Osteoblast (primary cell): Measurements from ENCODE around the gene TST. TPM values are rescaled to one million over a fixed set of nuclear protein-coding genes. Genes with fewer than 3 reads are reported as not detected.
A peak's percentile ranks its signal among the peaks of the same experiment; 100 is the strongest.

ENCODE experiments used
- DNase-seq: peaks from one replicate; pipeline ENCODE4 v3.0.0; 2011; ENCODE audit warnings: low spot score, mixed read lengths; ENCODE audit not compliant: insufficient read length; ENCODE audit errors: missing footprints
- H2AFZ ChIP-seq: 2 replicates; pipeline ENCODE4 v1.6.0; 2011; ENCODE audit warnings: mild to moderate bottlenecking, low read length
- H3K27ac ChIP-seq: 2 replicates; pipeline ENCODE4 v1.5.1; 2011; ENCODE audit warnings: mild to moderate bottlenecking, low read depth, low read length, moderate library complexity
- H3K27me3 ChIP-seq: 2 replicates; pipeline ENCODE4 v1.6.0; 2012; ENCODE audit warnings: mild to moderate bottlenecking, control low read depth, inconsistent platforms, low read length, moderate library complexity; ENCODE audit not compliant: insufficient read depth
- H3K36me3 ChIP-seq: 2 replicates; pipeline ENCODE4 v1.5.1; 2011; ENCODE audit warnings: mild to moderate bottlenecking, low read length, control low read depth, moderate library complexity; ENCODE audit not compliant: insufficient read depth
- H3K4me1 ChIP-seq: 2 replicates; pipeline ENCODE4 v1.5.1; 2011; ENCODE audit warnings: mild to moderate bottlenecking, low read length, control low read depth, moderate library complexity; ENCODE audit not compliant: insufficient read depth
- H3K4me2 ChIP-seq: 2 replicates; pipeline ENCODE4 v1.6.0; 2011; ENCODE audit warnings: mild to moderate bottlenecking, low read length; ENCODE audit not compliant: insufficient read depth
- H3K4me3 ChIP-seq: fragments of 200-600 bp; sonication (generic); 3 replicates; pipeline ENCODE4 v1.5.1; 2012; ENCODE audit warnings: mild to moderate bottlenecking, low read length, inconsistent platforms; ENCODE audit not compliant: insufficient read depth
- H3K79me2 ChIP-seq: 2 replicates; pipeline ENCODE4 v1.6.0; 2012; ENCODE audit warnings: mild to moderate bottlenecking, low read length, control low read depth, inconsistent platforms; ENCODE audit not compliant: insufficient read depth
- H3K9me3 ChIP-seq: 2 replicates; pipeline ENCODE4 v1.5.1; 2011; ENCODE audit warnings: low read depth, low read length, control low read depth
- H4K20me1 ChIP-seq: 2 replicates; pipeline ENCODE4 v1.6.0; 2012; ENCODE audit warnings: mild to moderate bottlenecking, low read length, control low read depth; ENCODE audit not compliant: insufficient read depth
- total RNA-seq: library from RNA; depleted of rRNA; stranded (reverse); fragments of >200 nt; gene quantifications from 2 replicates; pipeline ENCODE4 v1.2.3, GENCODE V29; 2012
- TF ChIP-seq, protein P1 (sequence below): IDR thresholded peaks from 2 replicates; pipeline ENCODE4 v1.5.1; 2011; ENCODE audit warnings: mild to moderate bottlenecking, low read depth, low read length, moderate library complexity; ENCODE audit errors: extremely low read depth

TST gene
- total RNA-seq, 1 donor, result 63.3 TPM

DNA sequence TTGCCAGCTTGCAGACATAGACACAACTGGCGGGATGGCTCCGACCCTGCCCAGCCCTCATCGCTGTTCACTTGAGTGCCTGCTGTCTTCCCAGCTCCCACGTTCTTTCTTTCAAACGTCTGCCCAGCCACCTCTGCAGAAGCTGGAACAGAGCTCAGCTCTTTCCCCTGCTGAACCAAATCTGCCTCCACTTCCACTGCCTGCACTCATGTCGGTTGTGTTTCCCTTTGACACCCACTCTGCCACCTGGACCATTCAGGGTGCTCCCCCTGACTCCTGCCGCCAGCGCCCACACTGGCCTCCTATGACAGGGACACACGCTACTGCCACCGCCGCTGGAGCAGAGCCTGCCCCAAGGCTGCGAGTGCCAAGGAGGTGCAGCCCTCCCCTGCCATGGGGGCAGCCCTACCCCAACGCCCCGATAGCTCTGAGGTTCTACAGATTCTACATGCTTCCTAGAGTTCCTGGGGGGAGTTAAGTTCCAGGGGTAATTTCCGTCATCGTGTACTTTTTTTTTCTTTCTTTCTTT is 37.9 kb downstream of the TST start:
- H3K36me3 ChIP-seq, result no peaks in the 10 kb centered on the region
- peaks cover 8% of the 10 kb centered on the region for H3K4me1 ChIP-seq
- H3K79me2 ChIP-seq, result no peaks in the 10 kb centered on the region
- no peak overlapping the region for H2AFZ ChIP-seq
- no peak overlapping the region for H3K4me3 ChIP-seq
- no peak overlapping the region for H3K27ac ChIP-seq
- no peaks in the 10 kb centered on the region for H4K20me1 ChIP-seq
- peaks cover 15% of the 10 kb centered on the region for H3K27me3 ChIP-seq
- no peak overlapping the region for H3K4me2 ChIP-seq
- peaks cover 5% of the 10 kb centered on the region for H3K9me3 ChIP-seq
- TF ChIP-seq, protein P1, sequence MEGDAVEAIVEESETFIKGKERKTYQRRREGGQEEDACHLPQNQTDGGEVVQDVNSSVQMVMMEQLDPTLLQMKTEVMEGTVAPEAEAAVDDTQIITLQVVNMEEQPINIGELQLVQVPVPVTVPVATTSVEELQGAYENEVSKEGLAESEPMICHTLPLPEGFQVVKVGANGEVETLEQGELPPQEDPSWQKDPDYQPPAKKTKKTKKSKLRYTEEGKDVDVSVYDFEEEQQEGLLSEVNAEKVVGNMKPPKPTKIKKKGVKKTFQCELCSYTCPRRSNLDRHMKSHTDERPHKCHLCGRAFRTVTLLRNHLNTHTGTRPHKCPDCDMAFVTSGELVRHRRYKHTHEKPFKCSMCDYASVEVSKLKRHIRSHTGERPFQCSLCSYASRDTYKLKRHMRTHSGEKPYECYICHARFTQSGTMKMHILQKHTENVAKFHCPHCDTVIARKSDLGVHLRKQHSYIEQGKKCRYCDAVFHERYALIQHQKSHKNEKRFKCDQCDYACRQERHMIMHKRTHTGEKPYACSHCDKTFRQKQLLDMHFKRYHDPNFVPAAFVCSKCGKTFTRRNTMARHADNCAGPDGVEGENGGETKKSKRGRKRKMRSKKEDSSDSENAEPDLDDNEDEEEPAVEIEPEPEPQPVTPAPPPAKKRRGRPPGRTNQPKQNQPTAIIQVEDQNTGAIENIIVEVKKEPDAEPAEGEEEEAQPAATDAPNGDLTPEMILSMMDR, result no peak
- DNase-seq, result no peak

DNA sequence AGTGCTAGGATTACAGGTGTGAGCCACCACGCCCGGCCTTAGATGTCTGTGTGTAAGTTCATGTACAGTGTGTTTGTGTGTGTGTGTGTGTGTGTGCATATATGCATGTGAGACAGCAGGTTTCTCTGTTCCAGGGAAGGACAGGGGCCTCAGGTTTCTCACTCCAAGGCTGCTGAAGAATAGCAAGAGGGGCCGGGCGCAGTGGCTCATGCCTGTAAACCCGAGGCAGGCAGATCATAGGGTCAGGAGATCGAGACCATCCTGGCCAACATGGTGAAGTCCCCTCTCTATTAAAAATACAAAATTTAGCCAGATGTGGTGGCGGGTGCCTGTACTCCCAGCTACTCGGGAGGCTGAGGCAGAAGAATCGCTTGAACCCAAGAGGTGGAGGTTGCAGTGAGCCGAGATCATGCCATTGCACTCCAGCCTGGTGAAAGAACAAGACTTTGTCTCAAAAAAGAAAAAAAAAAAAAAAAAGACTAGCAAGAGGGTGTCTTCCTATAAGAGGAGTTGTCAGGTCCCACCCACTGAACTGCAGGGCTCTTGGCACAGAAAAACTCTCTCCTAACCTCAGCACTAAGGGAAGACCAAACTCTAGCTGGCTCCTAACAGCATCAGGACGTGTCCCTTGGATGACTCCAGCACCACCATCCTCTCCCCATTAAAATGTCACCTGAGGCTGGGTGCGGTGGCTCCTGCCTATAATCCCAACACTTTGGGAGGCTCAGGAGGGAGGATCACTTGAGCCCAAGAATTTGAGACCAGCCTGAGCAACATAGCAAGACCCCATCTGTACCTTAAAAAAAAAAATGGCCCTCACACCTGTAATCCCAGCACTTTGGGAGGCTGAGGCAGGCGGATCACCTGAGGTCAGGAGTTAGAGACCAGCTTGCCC is 40.0 kb downstream of the TST start:
- no peaks in the 10 kb centered on the region for H4K20me1 ChIP-seq
- no peak overlapping the region for H3K4me2 ChIP-seq
- H3K36me3 ChIP-seq, result no peaks in the 10 kb centered on the region
- TF ChIP-seq, protein P1, result no peak
- H3K9me3 ChIP-seq, result no peaks in the 10 kb centered on the region
- DNase-seq, result no peak
- peaks cover 15% of the 10 kb centered on the region for H3K27me3 ChIP-seq
- H3K79me2 ChIP-seq, result no peaks in the 10 kb centered on the region
- H3K4me3 ChIP-seq, result no peak overlapping the region
- peaks cover 8% of the 10 kb centered on the region for H3K4me1 ChIP-seq
- H2AFZ ChIP-seq, result no peak overlapping the region
- no peak overlapping the region for H3K27ac ChIP-seq

DNA sequence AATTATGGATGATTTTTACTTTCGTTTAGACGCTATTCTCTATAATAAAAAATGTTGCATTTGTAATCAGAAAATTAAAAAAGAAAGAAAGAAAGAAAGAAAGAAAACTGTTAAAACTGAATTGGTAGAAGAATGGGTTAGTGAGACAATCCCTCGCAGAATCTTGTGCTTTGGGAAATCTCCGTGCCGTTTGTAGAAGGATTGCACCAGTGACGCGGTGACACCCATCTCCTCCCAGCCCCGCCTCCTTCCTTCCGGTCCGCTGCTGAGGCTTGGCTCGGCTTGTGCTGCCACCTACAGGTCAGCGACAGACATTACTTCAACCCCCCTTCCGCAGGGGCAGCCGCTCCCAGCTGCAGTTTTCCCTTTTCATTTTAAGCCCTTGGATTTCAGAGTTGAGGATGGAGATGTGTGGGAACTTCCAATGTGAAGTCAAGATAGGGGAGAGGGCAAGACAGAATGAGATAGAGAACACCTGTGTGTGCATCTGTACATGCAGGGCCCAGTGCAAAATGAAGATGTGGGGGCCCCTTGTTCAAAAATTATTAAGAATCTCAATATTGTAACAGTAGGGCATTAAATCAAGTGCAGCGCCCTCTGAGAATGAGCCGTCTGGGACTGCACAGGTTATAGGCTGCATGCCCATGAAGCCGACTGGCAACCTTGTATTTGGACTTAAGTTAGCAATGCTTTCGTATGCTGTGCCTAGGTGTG is 41.1 kb downstream of the TST start:
- Histone ChIP-seq H3K9me3 (no peaks in the 10 kb centered on the region), H3K27ac (peak overlapping the region; percentile 37), H3K4me2 (peak overlapping the region; percentile 90), H3K79me2 (no peaks in the 10 kb centered on the region), H3K36me3 (no peaks in the 10 kb centered on the region), H3K27me3 (peaks cover 8% of the 10 kb centered on the region), H3K4me1 (peaks cover 8% of the 10 kb centered on the region), H2AFZ (peak overlapping the region; percentile 97), H4K20me1 (no peaks in the 10 kb centered on the region), H3K4me3 (peak overlapping the region; percentile 68)
- TF ChIP-seq, protein P1, result peak; percentile 88
- DNase-seq, result peak; percentile 96

DNA sequence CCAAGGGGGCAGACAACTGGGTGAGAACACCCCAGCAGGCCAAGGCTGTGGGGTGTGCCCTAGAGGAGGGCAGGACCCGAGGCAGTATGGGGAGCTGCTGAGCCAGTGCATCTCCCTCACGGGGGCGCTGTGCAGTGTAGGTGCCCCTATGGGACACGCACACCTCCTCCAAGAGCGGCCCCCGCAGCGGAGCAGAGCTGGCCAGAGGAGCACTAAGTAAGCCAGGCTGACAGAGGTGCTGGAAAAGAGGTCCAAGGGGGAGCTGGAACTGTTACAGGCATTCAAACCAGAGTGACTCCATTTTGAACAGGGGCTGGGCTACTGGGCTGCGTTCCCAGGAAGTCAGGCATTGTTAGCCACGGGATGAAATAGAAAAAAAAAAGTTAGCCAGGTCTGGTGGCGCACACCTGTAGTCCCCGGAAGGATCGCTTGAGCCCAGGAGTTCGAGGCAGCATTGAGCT is 41.8 kb downstream of the TST start:
- H3K27me3 ChIP-seq, result peaks cover 4% of the 10 kb centered on the region
- peak overlapping the region; percentile 90 for H3K4me2 ChIP-seq
- no peaks in the 10 kb centered on the region for H4K20me1 ChIP-seq
- TF ChIP-seq, protein P1, result peak; percentile 44
- peak overlapping the region; percentile 68 for H3K4me3 ChIP-seq
- peak; percentile 86 for DNase-seq
- no peaks in the 10 kb centered on the region for H3K79me2 ChIP-seq
- peak overlapping the region; percentile 97 for H2AFZ ChIP-seq
- peaks cover 8% of the 10 kb centered on the region for H3K4me1 ChIP-seq
- H3K27ac ChIP-seq, result peak overlapping the region; percentile 37
- no peaks in the 10 kb centered on the region for H3K9me3 ChIP-seq
- no peaks in the 10 kb centered on the region for H3K36me3 ChIP-seq
